MM.1S (cell line): Measurements from ENCODE around the gene ARHGAP40.

Experiments used
- DNase-seq: peaks from one replicate; pipeline ENCODE4 v3.0.0-alpha.2; 2015
- H2AFZ ChIP-seq: fragments of 300-600 bp; sonication (generic); 2 replicates; pipeline ENCODE4 v1.6.0; 2016; ENCODE audit warnings: antibody characterized with exemption, low read length
- H3F3A ChIP-seq: fragments of 300-600 bp; sonication (generic); 2 replicates; pipeline ENCODE4 v1.6.1; 2016; ENCODE audit warnings: mild to moderate bottlenecking, antibody characterized with exemption, low read length, moderate library complexity, mixed read lengths; ENCODE audit not compliant: insufficient read depth
- H3K27ac ChIP-seq: fragments of 300-600 bp; sonication (generic); 2 replicates; pipeline ENCODE4 v1.5.1; 2016; ENCODE audit warnings: mild to moderate bottlenecking, low read length
- H3K27me3 ChIP-seq: fragments of 300-600 bp; sonication (generic); replicated peaks from 2 replicates; pipeline ENCODE4 v1.6.0; 2016; ENCODE audit warnings: low read length; ENCODE audit not compliant: insufficient read depth
- H3K36me3 ChIP-seq: fragments of 300-600 bp; sonication (generic); replicated peaks from 2 replicates; pipeline ENCODE4 v1.6.1; 2016; ENCODE audit warnings: mild to moderate bottlenecking, low read length, mixed read lengths; ENCODE audit not compliant: insufficient read depth
- H3K4me1 ChIP-seq: fragments of 300-600 bp; sonication (generic); 2 replicates; pipeline ENCODE4 v1.6.1; 2016; ENCODE audit warnings: low read length, mixed read lengths
- H3K4me2 ChIP-seq: fragments of 300-600 bp; sonication (generic); 2 replicates; pipeline ENCODE4 v1.6.0; 2016; ENCODE audit warnings: low read depth, low read length
- H3K4me3 ChIP-seq: fragments of 300-600 bp; sonication (generic); 2 replicates; pipeline ENCODE4 v1.5.1; 2016; ENCODE audit warnings: low read length, mixed read lengths
- H3K79me2 ChIP-seq: fragments of 300-600 bp; sonication (generic); 2 replicates; pipeline ENCODE4 v1.6.1; 2016; ENCODE audit warnings: mixed run types, low read length, mixed read lengths
- H3K9ac ChIP-seq: fragments of 300-600 bp; sonication (generic); 2 replicates; pipeline ENCODE4 v1.6.1; 2016; ENCODE audit warnings: low read length, mixed read lengths
- H3K9me2 ChIP-seq: fragments of 300-600 bp; sonication (generic); replicated peaks from 2 replicates; pipeline ENCODE4 v1.6.1; 2016; ENCODE audit warnings: mild to moderate bottlenecking, low read length, mixed read lengths; ENCODE audit not compliant: insufficient read depth
- H3K9me3 ChIP-seq: fragments of 300-600 bp; sonication (generic); replicated peaks from 2 replicates; pipeline ENCODE4 v1.6.1; 2016; ENCODE audit warnings: mild to moderate bottlenecking, low read length, mixed read lengths; ENCODE audit not compliant: insufficient read depth
- H4K20me1 ChIP-seq: fragments of 300-600 bp; sonication (generic); 2 replicates; pipeline ENCODE4 v1.6.1; 2016; ENCODE audit warnings: mild to moderate bottlenecking, low read length, moderate library complexity, mixed read lengths; ENCODE audit not compliant: insufficient read depth
- EZH2 ChIP-seq: fragments of 300-600 bp; sonication (generic); optimal IDR thresholded peaks from 2 replicates; pipeline ENCODE3; 2017; ENCODE audit warnings: low read depth, mild to moderate bottlenecking, antibody characterized with exemption, low read length, mixed read lengths
- EZH2phosphoT487 ChIP-seq: fragments of 300-600 bp; sonication (generic); IDR thresholded peaks from 2 replicates; pipeline ENCODE4 v1.6.1; 2018; ENCODE audit warnings: antibody characterized with exemption, low read length
- TF ChIP-seq, protein P1 (sequence below): fragments of 300-600 bp; sonication (generic); IDR thresholded peaks from 2 replicates; pipeline ENCODE4 v1.5.1; 2016; ENCODE audit warnings: antibody characterized with exemption, low read length, mixed read lengths

The ARHGAP40 gene

DNA sequence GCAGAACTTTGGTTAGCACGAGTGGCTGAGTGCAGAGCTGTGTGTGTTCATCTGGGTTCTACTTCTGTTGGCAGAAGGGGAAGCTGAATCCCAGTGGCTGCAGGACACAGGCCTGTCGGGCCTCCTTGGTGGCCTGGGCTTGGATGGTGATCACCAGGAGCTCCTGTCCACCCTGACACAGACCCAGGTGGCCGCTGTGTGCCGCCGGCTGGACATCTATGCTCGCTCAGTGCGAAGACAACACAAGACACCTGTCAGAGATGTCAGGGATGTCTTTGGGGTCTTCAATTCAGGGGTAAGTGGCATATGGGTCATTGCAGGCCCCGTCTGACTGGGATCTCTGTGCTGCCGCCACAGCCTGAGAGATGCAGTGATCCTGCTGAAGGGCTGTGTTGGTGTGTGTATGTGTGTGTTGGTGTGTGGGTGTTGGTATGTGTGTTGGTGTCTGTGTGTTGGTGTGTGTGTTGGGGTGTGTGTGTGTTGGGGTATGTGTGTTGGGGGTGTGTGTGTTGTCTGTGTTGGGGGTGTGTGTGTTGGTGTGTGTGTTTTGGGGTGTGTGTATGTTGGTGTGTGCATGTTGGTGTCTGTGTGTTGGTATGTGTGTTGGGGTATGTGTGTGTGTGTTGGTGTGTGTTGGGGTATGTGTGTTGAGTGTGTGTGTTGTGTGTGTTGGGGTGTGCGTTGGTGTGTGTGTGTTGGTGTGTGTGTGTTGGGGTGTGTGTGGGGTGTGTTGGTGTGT, 25.5 kb downstream of the ARHGAP40 start:
- H3F3A ChIP-seq: no peaks in the 10 kb centered on the region
- no peak overlapping the region for H3K27ac ChIP-seq
- no peaks in the 10 kb centered on the region for H3K36me3 ChIP-seq
- no peak overlapping the region for H3K4me2 ChIP-seq
- no peaks in the 10 kb centered on the region for H3K4me1 ChIP-seq
- H3K4me3 ChIP-seq: no peak overlapping the region
- no peaks in the 10 kb centered on the region for H3K9me2 ChIP-seq
- H3K9ac ChIP-seq: no peak overlapping the region
- no peak for DNase-seq
- TF ChIP-seq, protein P1, sequence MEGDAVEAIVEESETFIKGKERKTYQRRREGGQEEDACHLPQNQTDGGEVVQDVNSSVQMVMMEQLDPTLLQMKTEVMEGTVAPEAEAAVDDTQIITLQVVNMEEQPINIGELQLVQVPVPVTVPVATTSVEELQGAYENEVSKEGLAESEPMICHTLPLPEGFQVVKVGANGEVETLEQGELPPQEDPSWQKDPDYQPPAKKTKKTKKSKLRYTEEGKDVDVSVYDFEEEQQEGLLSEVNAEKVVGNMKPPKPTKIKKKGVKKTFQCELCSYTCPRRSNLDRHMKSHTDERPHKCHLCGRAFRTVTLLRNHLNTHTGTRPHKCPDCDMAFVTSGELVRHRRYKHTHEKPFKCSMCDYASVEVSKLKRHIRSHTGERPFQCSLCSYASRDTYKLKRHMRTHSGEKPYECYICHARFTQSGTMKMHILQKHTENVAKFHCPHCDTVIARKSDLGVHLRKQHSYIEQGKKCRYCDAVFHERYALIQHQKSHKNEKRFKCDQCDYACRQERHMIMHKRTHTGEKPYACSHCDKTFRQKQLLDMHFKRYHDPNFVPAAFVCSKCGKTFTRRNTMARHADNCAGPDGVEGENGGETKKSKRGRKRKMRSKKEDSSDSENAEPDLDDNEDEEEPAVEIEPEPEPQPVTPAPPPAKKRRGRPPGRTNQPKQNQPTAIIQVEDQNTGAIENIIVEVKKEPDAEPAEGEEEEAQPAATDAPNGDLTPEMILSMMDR: no peak
- TF ChIP-seq EZH2 (no peak), EZH2phosphoT487 (no peak)
- H3K9me3 ChIP-seq: no peaks in the 10 kb centered on the region
- no peaks in the 10 kb centered on the region for H3K79me2 ChIP-seq
- no peaks in the 10 kb centered on the region for H3K27me3 ChIP-seq
- H4K20me1 ChIP-seq: no peaks in the 10 kb centered on the region
- no peak overlapping the region for H2AFZ ChIP-seq

DNA sequence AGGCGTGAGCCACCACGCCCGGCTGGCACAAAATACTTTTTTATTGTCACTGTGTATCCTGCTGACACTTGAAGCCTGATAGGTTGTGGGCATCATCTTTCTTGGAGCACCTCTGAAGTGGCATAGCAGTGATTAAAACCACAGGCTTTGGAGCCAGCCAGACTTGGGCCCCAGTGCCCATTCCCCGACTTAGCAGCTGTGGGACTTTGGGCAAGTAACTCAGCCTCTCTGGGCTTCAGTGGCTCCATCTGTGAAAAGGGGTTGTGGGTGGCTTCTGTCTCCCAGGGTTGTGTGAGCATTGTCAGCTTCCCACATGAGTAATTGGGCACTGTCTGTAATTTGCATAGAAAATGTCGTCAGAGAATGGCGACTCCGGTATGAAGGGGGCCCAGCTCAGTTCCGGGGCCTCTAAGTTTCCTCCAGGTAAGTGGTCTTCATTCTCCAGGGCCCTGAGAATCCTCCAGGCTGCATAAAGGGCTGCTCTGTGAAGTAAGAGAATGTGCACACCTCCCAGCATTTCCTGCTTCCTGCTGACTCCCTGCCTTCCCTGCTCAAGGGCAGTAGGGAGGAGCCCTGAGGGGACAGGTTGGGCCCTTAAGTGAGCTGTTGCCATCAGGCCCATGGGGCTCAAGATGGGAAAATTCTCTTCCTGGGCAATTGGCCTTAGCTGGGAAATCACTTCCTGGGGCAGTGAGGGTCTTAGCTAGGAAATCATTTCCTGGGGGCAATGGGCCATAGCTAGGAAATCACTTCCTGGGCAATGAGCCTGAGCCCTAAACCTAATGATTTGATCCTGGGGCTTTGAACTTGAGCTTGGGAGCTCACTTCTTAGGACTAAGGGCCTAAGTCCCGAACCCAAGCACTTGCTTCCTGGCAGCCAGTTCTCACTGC, 27.2 kb downstream of the ARHGAP40 start:
- no peak overlapping the region for H3K4me3 ChIP-seq
- H3K27ac ChIP-seq: no peak overlapping the region
- H3K4me1 ChIP-seq: no peaks in the 10 kb centered on the region
- H3K36me3 ChIP-seq: no peaks in the 10 kb centered on the region
- no peak overlapping the region for H3K4me2 ChIP-seq
- no peaks in the 10 kb centered on the region for H3K79me2 ChIP-seq
- no peak overlapping the region for H2AFZ ChIP-seq
- H3F3A ChIP-seq: no peaks in the 10 kb centered on the region
- H3K27me3 ChIP-seq: no peaks in the 10 kb centered on the region
- H4K20me1 ChIP-seq: no peaks in the 10 kb centered on the region
- no peak for TF ChIP-seq EZH2
- no peak for TF ChIP-seq EZH2phosphoT487
- TF ChIP-seq, protein P1: no peak
- no peak overlapping the region for H3K9ac ChIP-seq
- H3K9me3 ChIP-seq: no peaks in the 10 kb centered on the region
- no peak for DNase-seq
- no peaks in the 10 kb centered on the region for H3K9me2 ChIP-seq

DNA sequence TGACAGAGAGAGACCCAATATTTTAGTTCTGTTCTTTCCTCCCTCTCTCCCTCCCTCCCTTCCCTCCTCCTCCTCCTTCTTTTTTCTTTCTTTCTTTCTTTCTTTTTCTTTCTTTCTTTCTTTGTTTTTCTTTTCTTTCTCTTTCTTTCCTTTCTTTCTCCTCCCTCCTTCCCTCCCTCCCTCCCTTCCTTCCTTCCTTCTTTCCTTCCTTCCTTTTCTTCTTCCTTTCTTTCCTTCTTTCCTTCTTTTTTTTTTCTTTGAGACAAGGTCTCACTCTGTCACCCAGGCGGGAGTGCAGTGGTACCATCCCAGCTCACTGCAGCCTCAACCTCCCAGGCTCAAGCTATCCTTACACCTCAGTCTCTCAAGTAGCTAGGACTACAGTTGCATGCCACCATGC, 28.4 kb downstream of the ARHGAP40 start:
- H3K79me2 ChIP-seq: no peaks in the 10 kb centered on the region
- H3K9me3 ChIP-seq: no peaks in the 10 kb centered on the region
- H2AFZ ChIP-seq: no peak overlapping the region
- no peaks in the 10 kb centered on the region for H3F3A ChIP-seq
- H3K4me2 ChIP-seq: no peak overlapping the region
- no peaks in the 10 kb centered on the region for H3K36me3 ChIP-seq
- TF ChIP-seq, protein P1: no peak
- TF ChIP-seq EZH2 (no peak), EZH2phosphoT487 (no peak)
- DNase-seq: no peak
- H3K27ac ChIP-seq: no peak overlapping the region
- no peak overlapping the region for H3K9ac ChIP-seq
- H3K27me3 ChIP-seq: 0 out of 2 replicates have a peak, but pooled peaks cover 4% of the 10 kb centered on the region
- H3K4me3 ChIP-seq: no peak overlapping the region
- H3K9me2 ChIP-seq: no peaks in the 10 kb centered on the region
- no peaks in the 10 kb centered on the region for H4K20me1 ChIP-seq
- no peaks in the 10 kb centered on the region for H3K4me1 ChIP-seq
